Gastrocnemius medialis (tissue), 4 donors: ENCODE measurements around the gene PRRG1. TPM values are rescaled to one million over a fixed set of nuclear protein-coding genes. Genes with fewer than 3 reads are reported as not detected.

Experiments used
- ATAC-seq, 2 donors: fragments of 150-250 bp; one replicate each; pipeline ENCODE4 v1.9.1; 2016
- DNase-seq, 2 donors: peaks; one replicate each; pipeline ENCODE4 v3.0.0-alpha.2; 2019
- H3K27ac ChIP-seq, 4 donors: fragments of 200-600 bp; sonication (generic); 1 replicate in 1 of 4; 2 replicates in 3 of 4; pipeline ENCODE4 v1.5.1; 2016 to 2018; ENCODE audit warnings: mild to moderate bottlenecking in 2 of 4, moderate library complexity in 1 of 4
- H3K27me3 ChIP-seq, 3 donors: fragments of 200-600 bp; sonication (generic) in 2 of 3; 1 replicate in 1 of 3; 2 replicates in 2 of 3; pipeline versions ENCODE4 v1.5.1 to v1.6.0; 2016 to 2019; ENCODE audit warnings: mild to moderate bottlenecking in 1 of 3, moderate library complexity in 1 of 3
- H3K36me3 ChIP-seq, 2 donors: fragments of 200-600 bp; sonication (generic) in 1 of 2; one replicate each; pipeline ENCODE4 v1.5.1; 2017 to 2018
- H3K4me1 ChIP-seq, 2 donors: fragments of 200-600 bp; sonication (generic) in 1 of 2; one replicate each; pipeline ENCODE4 v1.5.1; 2016 to 2017; ENCODE audit warnings: mild to moderate bottlenecking in 2 of 2
- H3K4me3 ChIP-seq, 4 donors: fragments of 200-600 bp; sonication (generic) in 3 of 4; 1 replicate in 1 of 4; 2 replicates in 3 of 4; pipeline ENCODE4 v1.5.1; 2016 to 2019; ENCODE audit warnings: mild to moderate bottlenecking in 2 of 4
- H3K9me3 ChIP-seq, 3 donors: fragments of 200-600 bp; sonication (generic) in 2 of 3; 1 replicate in 1 of 3; 2 replicates in 2 of 3; pipeline ENCODE4 v1.5.1; 2016 to 2019
- POLR2A ChIP-seq, 2 donors: fragments of 450-650 bp; IDR thresholded peaks; one replicate each; pipeline ENCODE4 v1.6.1; 2017; ENCODE audit warnings: antibody characterized with exemption in 2 of 2, mild to moderate bottlenecking in 2 of 2, moderate library complexity in 2 of 2
- in situ Hi-C, 4 donors: fragments of 200-750 bp; cut with MboI; loops; one replicate each; pipeline versions ENCODE4 v1.15.0 to v1.8.0; 2017; ENCODE audit warnings: low sequenced_read_pairs in 4 of 4
- intact Hi-C: fragments of 100-400 bp; cut with DNase I; formaldehyde crosslinking; loops from one replicate; pipeline ENCODE4 v1.15.1; 2023; ENCODE audit warnings: low total_unique reads
- total RNA-seq, 4 donors: library from RNA; depleted of rRNA; stranded (reverse); fragments of >200 nt; gene quantifications; one replicate each; pipeline versions ENCODE4 v1.1.0 to v1.2.3, GENCODE V29; 2016
- TF ChIP-seq, protein P1 (sequence below), 5 experiments: fragments of 450-650 bp in 3 of 5; fragments of 200-600 bp in 2 of 5; sonication (generic) in 2 of 5; IDR thresholded peaks in 4 of 5; conservative IDR thresholded peaks in 1 of 5; 1 replicate in 4 of 5; 2 replicates in 1 of 5; pipeline ENCODE4 v1.5.1; 2016 to 2019; ENCODE audit warnings: antibody characterized with exemption in 5 of 5, mild to moderate bottlenecking in 3 of 5, moderate library complexity in 3 of 5

The PRRG1 gene
- total RNA-seq, 4 donors from 2014 or later = 8.2 to 20.0 (median 10.1) TPM

DNA sequence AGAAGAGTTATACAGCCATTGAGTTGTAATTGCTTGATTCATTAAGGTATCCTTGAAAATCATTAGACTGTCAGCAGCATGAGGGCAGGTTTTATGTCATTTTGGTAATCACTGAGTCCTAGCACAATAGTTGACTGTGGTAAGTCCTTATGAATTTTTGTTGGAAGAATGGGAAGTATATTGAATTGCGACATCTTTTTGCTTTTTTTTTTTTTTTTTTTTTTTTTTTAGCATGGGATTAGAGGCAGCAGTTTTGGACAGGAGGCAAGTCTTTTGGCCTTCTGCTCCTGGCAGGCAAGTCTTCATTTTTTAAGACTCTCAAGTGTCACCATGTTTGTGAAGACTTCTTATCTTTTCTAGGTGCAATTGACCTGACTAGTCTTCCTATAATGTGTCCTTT is 29.7 kb downstream of the PRRG1 start:
- DNase-seq (no peak), ATAC-seq (no peak)
- H3K36me3 ChIP-seq = no peaks in the 10 kb centered on the region
- H3K9me3 ChIP-seq = no peaks in the 10 kb centered on the region
- in situ Hi-C loops = no loop called here
- TF ChIP-seq POLR2A (IDR thresholded peaks at IDR 0.05) = no peak
- TF ChIP-seq, protein P1, sequence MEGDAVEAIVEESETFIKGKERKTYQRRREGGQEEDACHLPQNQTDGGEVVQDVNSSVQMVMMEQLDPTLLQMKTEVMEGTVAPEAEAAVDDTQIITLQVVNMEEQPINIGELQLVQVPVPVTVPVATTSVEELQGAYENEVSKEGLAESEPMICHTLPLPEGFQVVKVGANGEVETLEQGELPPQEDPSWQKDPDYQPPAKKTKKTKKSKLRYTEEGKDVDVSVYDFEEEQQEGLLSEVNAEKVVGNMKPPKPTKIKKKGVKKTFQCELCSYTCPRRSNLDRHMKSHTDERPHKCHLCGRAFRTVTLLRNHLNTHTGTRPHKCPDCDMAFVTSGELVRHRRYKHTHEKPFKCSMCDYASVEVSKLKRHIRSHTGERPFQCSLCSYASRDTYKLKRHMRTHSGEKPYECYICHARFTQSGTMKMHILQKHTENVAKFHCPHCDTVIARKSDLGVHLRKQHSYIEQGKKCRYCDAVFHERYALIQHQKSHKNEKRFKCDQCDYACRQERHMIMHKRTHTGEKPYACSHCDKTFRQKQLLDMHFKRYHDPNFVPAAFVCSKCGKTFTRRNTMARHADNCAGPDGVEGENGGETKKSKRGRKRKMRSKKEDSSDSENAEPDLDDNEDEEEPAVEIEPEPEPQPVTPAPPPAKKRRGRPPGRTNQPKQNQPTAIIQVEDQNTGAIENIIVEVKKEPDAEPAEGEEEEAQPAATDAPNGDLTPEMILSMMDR (IDR thresholded peaks at IDR 0.05 in 4 of 5, conservative IDR thresholded peaks at IDR 0.05 in 1 of 5) = no peak
- H3K27ac ChIP-seq = peak overlapping the region in 3 of 4 donors; percentile 8 to 81 (median 60)
- intact Hi-C loops = no loop called here
- no peaks in the 10 kb centered on the region for H3K27me3 ChIP-seq
- peaks cover 45 to 78% of the 10 kb centered on the region in 2 donors for H3K4me1 ChIP-seq
- H3K4me3 ChIP-seq = no peak overlapping the region

DNA sequence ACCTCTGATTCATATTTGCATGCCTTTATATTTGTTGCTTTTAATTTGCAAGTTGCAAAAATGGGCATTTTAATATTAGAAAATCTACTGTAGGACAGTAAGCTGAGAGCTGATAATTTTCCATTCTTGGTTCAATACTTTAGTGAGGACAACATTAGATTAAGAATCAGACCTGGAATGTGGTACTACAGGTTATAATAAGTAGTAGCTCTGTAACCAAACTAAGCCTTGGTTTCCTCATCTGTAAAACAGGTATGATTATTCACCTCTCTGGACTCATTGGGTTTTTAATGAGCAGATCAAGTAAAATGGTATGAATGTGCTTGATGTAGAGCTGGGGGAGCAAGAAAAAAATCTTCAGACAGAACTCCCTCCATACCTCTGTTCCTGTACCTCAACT is 31.1 kb downstream of the PRRG1 start:
- no peak overlapping the region for H3K4me3 ChIP-seq
- no peaks in the 10 kb centered on the region for H3K27me3 ChIP-seq
- TF ChIP-seq, protein P1 (IDR thresholded peaks at IDR 0.05 in 4 of 5, conservative IDR thresholded peaks at IDR 0.05 in 1 of 5) = no peak
- no peak for TF ChIP-seq POLR2A (IDR thresholded peaks at IDR 0.05)
- ATAC-seq (no peak), DNase-seq (no peak)
- intact Hi-C loops = no loop called here
- H3K27ac ChIP-seq = peak overlapping the region; percentile 58 to 81 (median 69)
- H3K36me3 ChIP-seq = no peaks in the 10 kb centered on the region
- H3K9me3 ChIP-seq = no peaks in the 10 kb centered on the region
- peaks cover 58 to 79% of the 10 kb centered on the region in 2 donors for H3K4me1 ChIP-seq
- in situ Hi-C loops = no loop called here

DNA sequence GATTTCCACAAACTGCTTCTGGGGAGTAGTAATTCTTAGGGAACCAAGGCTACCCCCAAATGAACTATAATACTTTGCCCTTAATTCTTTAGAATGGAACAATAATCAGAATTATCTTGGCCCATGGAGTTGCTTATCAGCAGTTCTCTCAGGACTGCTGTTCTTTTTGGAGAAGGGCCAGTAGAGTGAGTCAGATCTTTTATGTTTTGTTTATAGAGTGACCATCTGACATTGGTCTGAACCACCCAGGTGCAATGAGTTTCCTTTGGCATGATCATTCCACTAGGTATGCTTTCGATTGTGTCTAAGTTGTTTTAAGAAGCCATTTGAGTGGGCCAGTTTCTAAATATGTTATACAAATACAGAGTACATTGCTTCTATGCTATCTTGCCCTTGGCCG is 31.8 kb downstream of the PRRG1 start:
- peaks cover 58 to 76% of the 10 kb centered on the region in 2 donors for H3K4me1 ChIP-seq

DNA sequence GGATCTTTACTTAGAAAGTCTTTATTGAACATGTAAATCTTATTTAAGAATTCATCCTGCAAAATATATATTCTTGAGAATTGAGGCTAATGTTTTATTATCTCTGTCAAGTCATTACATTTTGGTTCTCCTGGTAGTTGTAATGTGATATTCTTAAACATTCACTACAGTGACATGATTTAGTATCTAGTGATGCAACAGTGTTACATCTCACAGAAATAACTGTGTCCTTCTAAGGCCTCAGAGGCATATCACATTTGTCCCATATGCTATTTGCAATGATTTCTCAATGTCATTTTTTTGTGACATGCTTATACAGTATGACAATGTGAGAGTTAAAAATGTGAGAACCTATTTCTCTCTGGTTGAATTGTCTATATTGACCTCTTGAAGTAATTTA is 34.1 kb downstream of the PRRG1 start:
- intact Hi-C loops = no loop called here
- ATAC-seq = peak; percentile 88 to 93
- Histone ChIP-seq H3K27me3 (no peaks in the 10 kb centered on the region), H3K27ac (peak overlapping the region in 3 of 4 donors; percentile 32 to 81 (median 74)), H3K4me1 (peaks cover 51 to 63% of the 10 kb centered on the region in 2 donors), H3K36me3 (no peaks in the 10 kb centered on the region), H3K4me3 (no peak overlapping the region), H3K9me3 (no peaks in the 10 kb centered on the region)
- TF ChIP-seq, protein P1 (IDR thresholded peaks at IDR 0.05 in 4 of 5, conservative IDR thresholded peaks at IDR 0.05 in 1 of 5) = no peak
- TF ChIP-seq POLR2A (IDR thresholded peaks at IDR 0.05) = no peak
- no peak for DNase-seq
- in situ Hi-C loops = no loop called here

More for the DNA sequence above, 31.8 kb downstream of the PRRG1 start:
- peak overlapping the region; percentile 58 to 81 (median 69) for H3K27ac ChIP-seq
- intact Hi-C loops (no loop called here), in situ Hi-C loops (no loop called here)
- H3K9me3 ChIP-seq = no peaks in the 10 kb centered on the region
- no peak for TF ChIP-seq POLR2A (IDR thresholded peaks at IDR 0.05)
- TF ChIP-seq, protein P1 (IDR thresholded peaks at IDR 0.05 in 4 of 5, conservative IDR thresholded peaks at IDR 0.05 in 1 of 5) = no peak
- H3K36me3 ChIP-seq = no peaks in the 10 kb centered on the region
- ATAC-seq (peak; percentile 84 to 85), DNase-seq (peak in 1 of 2 donors; percentile 16)
- H3K4me3 ChIP-seq = no peak overlapping the region
- H3K27me3 ChIP-seq = no peaks in the 10 kb centered on the region

DNA sequence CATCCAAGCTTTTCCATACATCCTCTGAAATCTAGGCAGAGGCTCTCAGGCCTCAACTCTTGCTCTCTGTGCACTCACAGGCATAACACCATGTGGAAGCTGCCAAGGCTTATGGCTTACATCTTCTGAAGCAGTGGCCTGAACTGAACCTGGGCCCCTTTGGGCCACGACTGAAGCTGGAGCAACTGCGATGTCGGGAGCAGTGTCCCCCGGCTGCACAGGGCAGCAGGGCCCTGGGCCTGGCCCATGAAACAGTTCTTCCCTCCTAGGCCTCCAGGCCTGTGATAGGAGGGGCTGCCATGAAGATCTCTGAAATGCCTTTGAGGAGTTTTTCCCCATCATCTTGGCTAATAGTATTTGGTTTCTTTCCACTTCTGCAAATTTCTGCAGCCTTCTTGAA is 39.2 kb downstream of the PRRG1 start:
- no peaks in the 10 kb centered on the region for H3K9me3 ChIP-seq
- no peaks in the 10 kb centered on the region for H3K27me3 ChIP-seq
- DNase-seq (no peak), ATAC-seq (no peak)
- H3K27ac ChIP-seq = no peak overlapping the region
- TF ChIP-seq POLR2A (IDR thresholded peaks at IDR 0.05) = no peak
- TF ChIP-seq, protein P1 (IDR thresholded peaks at IDR 0.05 in 4 of 5, conservative IDR thresholded peaks at IDR 0.05 in 1 of 5) = no peak
- intact Hi-C loops (no loop called here), in situ Hi-C loops (no loop called here)
- H3K4me1 ChIP-seq = peaks cover 16% of the 10 kb centered on the region in 2 donors
- no peak overlapping the region for H3K4me3 ChIP-seq
- no peaks in the 10 kb centered on the region for H3K36me3 ChIP-seq
